ENCODE measurements around the gene CMTM7.

The CMTM7 gene

GRCh38 chr3:32419742-32420125 is 28.1 kb downstream of the CMTM7 start:
- no peak for TF ChIP-seq CTCF (IDR thresholded peaks at IDR 0.05; ENCODE audit: control extremely low read depth, extremely low read depth, low read depth, missing control alignments)
- DNase-seq (ENCODE audit: extremely low spot score), result no peak
- ChIA-PET POLR2A (no interaction called here), CTCF (interaction anchor here (0.9 to 9.0 kb wide), 6 partner anchors 10 to 49 kb away, joined by 3 to 76 read pairs (median 4); no protein-coding TSS in a partner anchor)

- ChIA-PET POLR2A (no interaction called here), CTCF (interaction anchor here (0.9 to 9.0 kb wide), 7 partner anchors 11 to 48 kb away, joined by 3 to 76 read pairs (median 5); no protein-coding TSS in a partner anchor)
- DNase-seq (ENCODE audit: extremely low spot score), result peak; percentile 78
- TF ChIP-seq CTCF (IDR thresholded peaks at IDR 0.05; ENCODE audit: control extremely low read depth, extremely low read depth, low read depth, missing control alignments), result no peak
These were observed 28.7 kb downstream of the CMTM7 start for GRCh38 chr3:32420126-32421038.

GRCh38 chr3:32421185-32421584 is 29.5 kb downstream of the CMTM7 start:
- TF ChIP-seq CTCF (IDR thresholded peaks at IDR 0.05; ENCODE audit: control extremely low read depth, extremely low read depth, low read depth, missing control alignments), result no peak
- ChIA-PET POLR2A (no interaction called here), CTCF (interaction anchor here (1.5 to 9.0 kb wide), 2 partner anchors 12 to 47 kb away, joined by 8 to 76 read pairs; no protein-coding TSS in a partner anchor)
- no peak for DNase-seq (ENCODE audit: extremely low spot score)

- ChIA-PET CTCF (interaction anchor here (1.2 to 9.0 kb wide), 10 partner anchors 10 to 51 kb away, joined by 4 to 76 read pairs (median 9); no protein-coding TSS in a partner anchor), POLR2A (no interaction called here)
- DNase-seq (ENCODE audit: extremely low spot score), result no peak
- TF ChIP-seq CTCF (IDR thresholded peaks at IDR 0.05; ENCODE audit: control extremely low read depth, extremely low read depth, low read depth, missing control alignments), result no peak
These were observed 30.6 kb downstream of the CMTM7 start for GRCh38 chr3:32421991-32422859.

GRCh38 chr3:32422943-32423342 is 31.3 kb downstream of the CMTM7 start:
- TF ChIP-seq CTCF (IDR thresholded peaks at IDR 0.05; ENCODE audit: control extremely low read depth, extremely low read depth, low read depth, missing control alignments), result no peak
- POLR2A ChIA-PET, result no interaction called here
- CTCF ChIA-PET, result interaction anchor here (0.9 to 9.0 kb wide), 11 partner anchors 9 to 52 kb away, joined by 3 to 76 read pairs (median 7); no protein-coding TSS in a partner anchor
- no peak for DNase-seq (ENCODE audit: extremely low spot score)

- POLR2A ChIA-PET, result interaction anchor here (0.6 kb wide), 1 partner anchor 62 kb away, joined by 3 read pairs; no protein-coding TSS in a partner anchor
- no peak for TF ChIP-seq CTCF (IDR thresholded peaks at IDR 0.05; ENCODE audit: control extremely low read depth, extremely low read depth, low read depth, missing control alignments)
- CTCF ChIA-PET, result interaction anchor here (0.9 to 9.0 kb wide), 11 partner anchors 9 to 49 kb away, joined by 3 to 76 read pairs (median 7); no protein-coding TSS in a partner anchor
- peak; percentile 36 for DNase-seq (ENCODE audit: extremely low spot score)
These were observed 31.9 kb downstream of the CMTM7 start for GRCh38 chr3:32423534-32423933.
